ENCODE measurements around the gene ADCY2. TPM values are rescaled to one million over a fixed set of nuclear protein-coding genes. Genes with fewer than 3 reads are reported as not detected.

ADCY2 gene
- total RNA-seq, 1 experiment from 2014 or later: 31.3 TPM

DNA sequence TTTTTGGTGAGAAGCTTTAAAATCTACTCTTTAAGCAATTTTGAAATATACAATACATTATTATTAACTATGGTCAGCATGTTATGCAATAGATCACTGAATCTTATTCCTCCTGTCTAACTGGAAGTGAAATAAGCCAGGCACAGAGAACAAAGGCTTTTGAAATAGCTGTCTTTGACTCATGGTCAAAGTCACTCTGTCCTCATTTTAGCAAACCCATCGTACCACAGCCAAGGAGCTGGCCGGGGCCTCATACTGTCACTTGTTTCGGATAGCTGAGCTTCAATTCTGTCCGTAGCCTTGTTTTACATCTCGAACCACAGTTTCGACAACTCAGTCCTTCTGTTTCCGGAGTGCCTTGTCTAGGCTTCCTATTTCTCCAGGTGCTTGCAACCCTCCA is 19.2 kb downstream of the ADCY2 start:
- Histone ChIP-seq H2BK5ac (ENCODE audit: insufficient read length, low read length) (no peak overlapping the region), H2BK120ac (ENCODE audit: low read depth, low read length, poor library complexity, severe bottlenecking) (no peak overlapping the region), H3K79me2 (ENCODE audit: insufficient read depth, low read length) (no peaks in the 10 kb centered on the region; the same call in 1 of the 2 replicates), H3K27me3 (ENCODE audit: insufficient read depth, low read length) (no peaks in the 10 kb centered on the region), H2BK15ac (ENCODE audit: low read depth, low read length) (no peak overlapping the region), H3K4me2 (ENCODE audit: insufficient read depth, insufficient read length, low read length) (no peak overlapping the region), H3K79me1 (ENCODE audit: insufficient read depth, low read depth, low read length, poor library complexity, severe bottlenecking) (no peaks in the 10 kb centered on the region), H2AFZ (ENCODE audit: low read length) (no peak overlapping the region), H3K23me2 (ENCODE audit: insufficient read length, low read depth, low read length, poor library complexity, severe bottlenecking) (peaks cover 1% of the 10 kb centered on the region), H2AK5ac (ENCODE audit: insufficient read length, low read length) (no peak overlapping the region), H3K14ac (ENCODE audit: insufficient read depth, low read length) (no peak overlapping the region), H3T11ph (ENCODE audit: low read length) (no peak overlapping the region), H2BK20ac (ENCODE audit: low read depth, low read length, poor library complexity, severe bottlenecking) (no peak overlapping the region), H3K18ac (ENCODE audit: insufficient read length, low read depth, low read length) (no peak overlapping the region), H2BK12ac (ENCODE audit: insufficient read length, low read depth, low read length) (no peak overlapping the region), H3K9ac (ENCODE audit: extremely low read depth, insufficient read length, low read length) (no peak overlapping the region), H4K8ac (replicated peaks; ENCODE audit: insufficient read length, low read depth, low read length) (no peak overlapping the region), H3K4ac (ENCODE audit: low read depth, low read length) (no peak overlapping the region), H3K4me1 (ENCODE audit: insufficient read depth, low read length) (peaks cover 14% of the 10 kb centered on the region; the same call in 1 of the 2 replicates), H4K91ac (ENCODE audit: insufficient read length, low read depth, low read length) (no peak overlapping the region), H3K9me3 (ENCODE audit: control insufficient read depth, low read depth, low read length) (no peaks in the 10 kb centered on the region), H4K20me1 (ENCODE audit: control insufficient read depth, insufficient read depth, insufficient read length) (no peaks in the 10 kb centered on the region), H3K23ac (ENCODE audit: insufficient read length, low read depth, low read length) (no peak overlapping the region), H3K27ac (ENCODE audit: insufficient read length, low read depth, low read length) (no peak overlapping the region), H4K5ac (ENCODE audit: insufficient read length, low read depth, low read length) (no peak overlapping the region), H3K56ac (ENCODE audit: insufficient read length, low read depth, low read length) (no peak overlapping the region)
- Mint-ChIP-seq H3K27ac (no peak overlapping the region), H3K4me3 (no peak overlapping the region), H3K27me3 (ENCODE audit: low read depth) (no peaks in the 10 kb centered on the region), H3K9me3 (0 out of 5 replicates have a peak, but pooled peaks cover 0 to 2% of the 10 kb centered on the region in 2 experiments), H3K4me1 (peaks cover 29 to 36% of the 10 kb centered on the region in 2 experiments), H3K36me3 (ENCODE audit: insufficient read depth in 1 of 3, low read depth in 3 of 3) (peaks cover 19 to 34% (median 19%) of the 10 kb centered on the region in 3 experiments; a peak in 6 of 7 replicates)
- TF ChIP-seq, protein P1, sequence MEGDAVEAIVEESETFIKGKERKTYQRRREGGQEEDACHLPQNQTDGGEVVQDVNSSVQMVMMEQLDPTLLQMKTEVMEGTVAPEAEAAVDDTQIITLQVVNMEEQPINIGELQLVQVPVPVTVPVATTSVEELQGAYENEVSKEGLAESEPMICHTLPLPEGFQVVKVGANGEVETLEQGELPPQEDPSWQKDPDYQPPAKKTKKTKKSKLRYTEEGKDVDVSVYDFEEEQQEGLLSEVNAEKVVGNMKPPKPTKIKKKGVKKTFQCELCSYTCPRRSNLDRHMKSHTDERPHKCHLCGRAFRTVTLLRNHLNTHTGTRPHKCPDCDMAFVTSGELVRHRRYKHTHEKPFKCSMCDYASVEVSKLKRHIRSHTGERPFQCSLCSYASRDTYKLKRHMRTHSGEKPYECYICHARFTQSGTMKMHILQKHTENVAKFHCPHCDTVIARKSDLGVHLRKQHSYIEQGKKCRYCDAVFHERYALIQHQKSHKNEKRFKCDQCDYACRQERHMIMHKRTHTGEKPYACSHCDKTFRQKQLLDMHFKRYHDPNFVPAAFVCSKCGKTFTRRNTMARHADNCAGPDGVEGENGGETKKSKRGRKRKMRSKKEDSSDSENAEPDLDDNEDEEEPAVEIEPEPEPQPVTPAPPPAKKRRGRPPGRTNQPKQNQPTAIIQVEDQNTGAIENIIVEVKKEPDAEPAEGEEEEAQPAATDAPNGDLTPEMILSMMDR (conservative IDR thresholded peaks at IDR 0.05): no peak
- WGBS (ENCODE audit: extremely low coverage, insufficient read length, low lambda C conversion rate): no CpG with 5 or more reads among the region's 7 CpGs
- no peak for DNase-seq

All from H9 (cell line).